HCT116 (cell line): ENCODE measurements around the gene TNS2. TPM values are rescaled to one million over a fixed set of nuclear protein-coding genes. Genes with fewer than 3 reads are reported as not detected.

Source experiments
- ATAC-seq: fragments of 200-7000 bp; cut with Tn5 transposase; 2 replicates; pipeline ENCODE4 v1.9.1; 2020; ENCODE audit warnings: mild to moderate bottlenecking, moderate library complexity
- BruUV-seq: library from RNA; stranded (reverse); fragments of 400-500 nt; replicated peaks from 2 replicates; lab custom pipeline; 2021; lab: Mats Ljungman, UMichigan
- CTCF ChIA-PET: fragments of 300-600 bp; sonication (Branson Sonifier 250); formaldehyde crosslinking; loops from one replicate; lab custom pipeline; 2021; ENCODE audit warnings: antibody characterized with exemption; lab: Charles Lee
- POLR2A ChIA-PET: fragments of 300-600, 350-600 bp; sonication (Branson Sonifier 250); formaldehyde crosslinking; loops from one replicate; lab custom pipeline; 2021; ENCODE audit warnings: antibody characterized with exemption; lab: Charles Lee
- RAD21 ChIA-PET, 2 experiments: fragments of 300-600 bp; sonication (Branson Sonifier 250); formaldehyde crosslinking; loops; one replicate each; lab custom pipeline; 2023; ENCODE audit warnings: low total read pairs in 2 of 2; ENCODE audit not compliant: uncharacterized antibody in 2 of 2, unreplicated experiment in 2 of 2, low non-redundant PET in 1 of 2; lab: Charles Lee
- DNase-seq: peaks from one replicate; pipeline ENCODE4 v3.0.0-alpha.2; 2010; ENCODE audit warnings: low read depth, low spot score
- H2AFZ ChIP-seq: fragments of 200-600 bp; shearing (Covaris generic), sonication (generic); 2 replicates; pipeline ENCODE4 v1.6.1; 2017; ENCODE audit warnings: low read depth, mixed run types, mixed read lengths, antibody characterized with exemption, low read length; ENCODE audit not compliant: poor library complexity, severe bottlenecking
- H3K27ac ChIP-seq: 2 replicates; pipeline ENCODE4 v1.5.1; 2012; ENCODE audit warnings: low read depth, low read length
- H3K27me3 ChIP-seq: fragments of 200-600 bp; sonication (generic); 2 replicates; pipeline ENCODE4 v1.6.1; 2016; ENCODE audit warnings: mixed run types, low read length, mixed read lengths; ENCODE audit not compliant: insufficient read depth
- H3K36me3 ChIP-seq, 2 experiments: fragments of 200-500 bp in 1 of 2; fragments of 200-600 bp in 1 of 2; sonication (Bioruptor generic) in 1 of 2; sonication (generic) in 1 of 2; 2 replicates each; pipeline versions ENCODE4 v1.5.1 to v1.6.1; 2014 to 2016; ENCODE audit warnings: low read length in 2 of 2, inconsistent platforms in 1 of 2, mixed read lengths in 1 of 2, mixed run types in 1 of 2; ENCODE audit not compliant: insufficient read depth in 2 of 2, control insufficient read depth in 1 of 2
- H3K4me1 ChIP-seq, 2 experiments: fragments of 200-600 bp in 1 of 2; sonication (generic) in 1 of 2; 2 replicates each; pipeline versions ENCODE4 v1.5.1 to v1.6.1; 2012 to 2017; ENCODE audit warnings: low read length in 2 of 2, inconsistent platforms in 1 of 2, mild to moderate bottlenecking in 1 of 2, mixed read lengths in 1 of 2, mixed run types in 1 of 2, moderate library complexity in 1 of 2; ENCODE audit not compliant: insufficient read depth in 2 of 2, control insufficient read depth in 1 of 2
- H3K4me2 ChIP-seq: fragments of 200-600 bp; sonication (generic); 2 replicates; pipeline ENCODE4 v1.6.1; 2017; ENCODE audit warnings: mixed run types, low read length, mixed read lengths
- H3K4me3 ChIP-seq, 2 experiments: fragments of 200-600 bp in 1 of 2; sonication (generic) in 1 of 2; replicated peaks in 1 of 2; 2 replicates each; pipeline ENCODE4 v1.5.1; 2011 to 2016; ENCODE audit warnings: low read length in 2 of 2, control low read depth in 1 of 2, low read depth in 1 of 2, mild to moderate bottlenecking in 1 of 2, mixed read lengths in 1 of 2, mixed run types in 1 of 2
- H3K79me2 ChIP-seq: fragments of 200-600 bp; sonication (generic); 2 replicates; pipeline ENCODE4 v1.6.1; 2017; ENCODE audit warnings: mild to moderate bottlenecking, mixed run types, low read length, moderate library complexity, mixed read lengths; ENCODE audit not compliant: insufficient read depth
- H3K9ac ChIP-seq: fragments of 200-600 bp; sonication (generic); 2 replicates; pipeline ENCODE4 v1.6.1; 2016; ENCODE audit warnings: low read length, mixed read lengths
- H3K9me2 ChIP-seq: fragments of 200-600 bp; sonication (generic), shearing (Covaris generic); 2 replicates; pipeline ENCODE4 v1.6.1; 2017; ENCODE audit warnings: mixed run types, mild to moderate bottlenecking, moderate library complexity; ENCODE audit not compliant: insufficient read depth
- H3K9me3 ChIP-seq, 2 experiments: fragments of 200-500 bp in 1 of 2; fragments of 200-600 bp in 1 of 2; sonication (Bioruptor generic) in 1 of 2; sonication (generic) in 1 of 2; 2 replicates each; pipeline ENCODE4 v1.6.1; 2014 to 2017; ENCODE audit warnings: low read length in 2 of 2, mixed read lengths in 2 of 2, inconsistent platforms in 1 of 2, low read depth in 1 of 2, mild to moderate bottlenecking in 1 of 2, mixed run types in 1 of 2, moderate library complexity in 1 of 2; ENCODE audit not compliant: control insufficient read depth in 1 of 2, insufficient read depth in 1 of 2
- H4K20me1 ChIP-seq: fragments of 200-600 bp; sonication (generic), shearing (Covaris generic); 2 replicates; pipeline ENCODE4 v1.6.1; 2017; ENCODE audit warnings: mixed run types, mild to moderate bottlenecking, moderate library complexity; ENCODE audit not compliant: insufficient read depth
- CTCF ChIP-seq, 3 experiments: fragments of 200-600 bp in 1 of 3; sonication (generic) in 1 of 3; IDR thresholded peaks in 2 of 3; conservative IDR thresholded peaks in 1 of 3; 2 replicates each; pipeline ENCODE4 v1.5.1; 2012 to 2017; ENCODE audit warnings: low read depth in 2 of 3, low read length in 2 of 3, antibody characterized with exemption in 1 of 3, borderline replicate concordance in 1 of 3, control low read depth in 1 of 3, mild to moderate bottlenecking in 1 of 3, mixed read lengths in 1 of 3, mixed run types in 1 of 3, moderate library complexity in 1 of 3; ENCODE audit not compliant: insufficient read depth in 1 of 3
- ELF1 ChIP-seq: IDR thresholded peaks from 2 replicates; pipeline ENCODE4 v1.6.1; 2012; ENCODE audit warnings: low read depth, borderline replicate concordance
- EZH2 ChIP-seq: fragments of 200-600 bp; sonication (generic); IDR thresholded peaks from 2 replicates; pipeline ENCODE4 v1.6.1; 2017; ENCODE audit warnings: antibody characterized with exemption, mixed run types
- EZH2phosphoT487 ChIP-seq: fragments of 200-600 bp; IDR thresholded peaks from 2 replicates; pipeline ENCODE4 v1.6.1; 2018; ENCODE audit warnings: antibody characterized with exemption, borderline replicate concordance
- FOSL1 ChIP-seq: IDR thresholded peaks from 2 replicates; pipeline ENCODE4 v1.6.1; 2012; ENCODE audit warnings: low read depth
- MAX ChIP-seq: IDR thresholded peaks from 2 replicates; pipeline ENCODE4 v1.6.1; 2012
- RAD21 ChIP-seq: IDR thresholded peaks from 2 replicates; pipeline ENCODE4 v1.6.1; 2012; ENCODE audit warnings: low read depth, mild to moderate bottlenecking
- REST ChIP-seq: IDR thresholded peaks from 2 replicates; pipeline ENCODE4 v1.6.1; 2012; ENCODE audit warnings: low read depth
- YY1 ChIP-seq: IDR thresholded peaks from 2 replicates; pipeline ENCODE4 v1.6.1; 2011; ENCODE audit warnings: low read length, low read depth, moderate library complexity, mild to moderate bottlenecking; ENCODE audit not compliant: insufficient replicate concordance; ENCODE audit errors: extremely low read depth
- ZFX ChIP-seq: fragments of 450-650 bp; IDR thresholded peaks from 2 replicates; pipeline ENCODE4 v1.6.1; 2017
- ZNF274 ChIP-seq: fragments of 200-500 bp; sonication (Bioruptor generic); IDR thresholded peaks from 2 replicates; pipeline ENCODE4 v1.6.1; 2014; ENCODE audit warnings: mild to moderate bottlenecking, low read depth, low read length, inconsistent platforms
- intact Hi-C: fragments of 100-400 bp; cut with micrococcal nuclease; formaldehyde crosslinking; loops from 2 replicates; pipeline ENCODE4 v1.10.0; 2022
- total RNA-seq: library from RNA; stranded (reverse); gene quantifications from one replicate; pipeline ENCODE4 v1.2.1, GENCODE V29; 2021; ENCODE audit not compliant: unreplicated experiment

Gene TNS2
- total RNA-seq, 1 experiment from 2014 or later, result 25.7 TPM

GRCh38 chr12:53074999-53075370 lies 25.1 kb downstream of the TNS2 start:
- H4K20me1 ChIP-seq, result no peaks in the 10 kb centered on the region
- intact Hi-C loops, result no loop called here
- ATAC-seq (no peak), DNase-seq (no peak)
- peaks cover 9 to 36% of the 10 kb centered on the region in 2 experiments; a peak in 2 of 4 replicates for H3K36me3 ChIP-seq
- H3K27me3 ChIP-seq, result no peaks in the 10 kb centered on the region
- ChIA-PET RAD21 (no interaction called here), CTCF (no interaction called here), POLR2A (interaction anchor here (1.1 kb wide), 1 partner anchor 20 kb away, joined by 3 read pairs; no protein-coding TSS in a partner anchor)
- H3K9ac ChIP-seq, result no peak overlapping the region
- TF ChIP-seq EZH2phosphoT487 (no peak), ZNF274 (no peak), CTCF (IDR thresholded peaks at IDR 0.05 in 2 of 3, conservative IDR thresholded peaks at IDR 0.05 in 1 of 3; ENCODE audit: borderline replicate concordance in 1 of 3, insufficient read depth in 1 of 3, low read depth in 2 of 3, low read length in 2 of 3) (no peak), FOSL1 (no peak), RAD21 (no peak), MAX (no peak), YY1 (no peak), ZFX (no peak), REST (no peak), ELF1 (no peak), EZH2 (no peak)
- no peaks in the 10 kb centered on the region for H3K9me3 ChIP-seq
- peaks cover 21% of the 10 kb centered on the region; the same call in 1 of the 2 replicates for H3K79me2 ChIP-seq
- H2AFZ ChIP-seq, result no peak overlapping the region
- H3K4me3 ChIP-seq, result no peak overlapping the region
- no TSS peak for BruUV-seq
- no peaks in the 10 kb centered on the region for H3K9me2 ChIP-seq
- no peak overlapping the region for H3K27ac ChIP-seq
- H3K4me2 ChIP-seq, result no peak overlapping the region
- peaks cover 10 to 38% of the 10 kb centered on the region in 2 experiments for H3K4me1 ChIP-seq
